Measurements from ENCODE around the gene SAXO1.
"Not testable (repeated sequence)": the region's sequence is repeated elsewhere in the genome, so short reads cannot be mapped to it uniquely, and the experiment has no call there.

The SAXO1 gene

DNA sequence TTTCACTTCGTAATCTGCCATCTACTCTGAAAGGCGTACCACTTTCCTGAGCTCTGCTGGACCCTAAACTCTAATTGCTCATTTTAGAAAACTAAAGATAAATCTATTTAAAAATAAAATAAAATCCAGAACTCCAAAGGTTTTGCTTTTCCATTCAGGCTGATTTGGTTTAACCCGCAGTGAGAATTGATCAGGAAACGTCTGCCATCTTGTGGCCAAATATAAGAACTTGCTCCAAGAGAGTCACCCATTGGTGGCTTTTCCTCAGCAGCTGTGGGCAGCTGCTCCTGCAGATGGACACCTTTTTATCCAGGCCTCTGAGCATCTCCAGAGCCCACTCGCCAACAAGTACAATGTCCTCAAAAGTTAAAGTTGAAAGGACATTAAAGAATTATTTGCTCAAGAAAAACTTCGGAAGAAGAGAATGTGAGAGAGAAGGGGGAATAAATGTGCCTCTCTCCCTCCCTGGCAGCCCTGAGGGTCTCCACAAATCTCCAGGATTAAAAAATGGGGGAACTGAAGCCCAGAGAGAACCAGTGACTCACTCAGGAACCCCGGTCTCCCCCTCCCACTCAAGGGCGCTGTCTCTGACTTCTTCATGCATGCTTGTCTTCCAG, 4.1 kb downstream of the SAXO1 start:
- H3K9ac ChIP-seq (ENCODE audit: low read length): no peak overlapping the region
- no peaks in the 10 kb centered on the region for H3K27me3 ChIP-seq (ENCODE audit: control insufficient read depth, insufficient read depth, low read length)
- H3K4me3 ChIP-seq (ENCODE audit: low read depth, low read length): no peak overlapping the region
- H3K4me1 ChIP-seq (ENCODE audit: control insufficient read depth, insufficient read depth, low read length): no peaks in the 10 kb centered on the region
- no peaks in the 10 kb centered on the region for H3K36me3 ChIP-seq (ENCODE audit: control insufficient read depth, insufficient read depth, low read length)
- no peak overlapping the region for H3K27ac ChIP-seq (ENCODE audit: low read depth, low read length)
- H3K9me3 ChIP-seq (ENCODE audit: control insufficient read depth, insufficient read depth, low read depth, low read length): no peaks in the 10 kb centered on the region

DNA sequence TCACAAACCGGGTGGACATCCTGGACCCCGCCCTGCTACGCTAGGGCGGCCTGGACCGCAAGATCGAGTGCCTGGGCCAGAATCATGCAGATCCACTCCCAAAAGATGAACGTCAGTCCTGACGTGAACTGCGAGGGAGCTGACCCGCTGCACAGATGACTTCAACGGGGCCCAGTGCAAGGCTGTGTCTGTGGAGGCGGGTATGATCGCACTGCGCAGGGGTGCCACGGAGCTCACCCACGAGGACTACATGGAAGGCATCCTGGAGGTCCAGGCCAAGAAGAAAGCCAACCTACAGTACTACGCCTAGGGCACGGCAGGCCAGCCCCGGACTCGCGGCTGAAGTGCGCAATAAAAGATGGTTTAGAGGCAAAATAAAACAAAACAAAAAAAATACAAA, 5.2 kb downstream of the SAXO1 start:
- Histone ChIP-seq H3K27me3 (ENCODE audit: control insufficient read depth, insufficient read depth, low read length) (no peaks in the 10 kb centered on the region), H3K9ac (ENCODE audit: low read length) (no peak overlapping the region), H3K27ac (ENCODE audit: low read depth, low read length) (no peak overlapping the region), H3K36me3 (ENCODE audit: control insufficient read depth, insufficient read depth, low read length) (no peaks in the 10 kb centered on the region), H3K4me1 (ENCODE audit: control insufficient read depth, insufficient read depth, low read length) (no peaks in the 10 kb centered on the region), H3K4me3 (ENCODE audit: low read depth, low read length) (no peak overlapping the region), H3K9me3 (ENCODE audit: control insufficient read depth, insufficient read depth, low read depth, low read length) (no peaks in the 10 kb centered on the region)

DNA sequence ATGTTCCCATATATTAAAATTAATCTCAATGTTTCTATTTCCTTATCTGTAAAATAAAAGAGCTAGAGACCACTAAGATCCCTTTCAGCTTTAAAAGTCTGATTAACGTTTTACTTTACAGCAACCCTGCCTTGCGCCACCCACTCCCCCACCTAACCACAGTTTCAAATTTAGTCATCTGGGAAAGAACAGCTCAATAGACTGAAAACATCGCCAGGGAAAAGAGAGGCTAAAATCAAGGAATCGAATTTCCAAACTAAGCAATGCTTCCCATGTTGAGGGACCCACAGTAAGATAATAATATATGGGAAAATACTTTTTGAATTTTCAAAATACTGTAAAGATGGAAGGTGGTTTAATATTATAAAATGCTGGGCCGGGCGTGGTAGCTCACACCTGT, 6.6 kb downstream of the SAXO1 start:
- Histone ChIP-seq H3K9ac (ENCODE audit: low read length) (no peak overlapping the region), H3K4me1 (ENCODE audit: control insufficient read depth, insufficient read depth, low read length) (no peaks in the 10 kb centered on the region), H3K27me3 (ENCODE audit: control insufficient read depth, insufficient read depth, low read length) (no peaks in the 10 kb centered on the region), H3K9me3 (ENCODE audit: control insufficient read depth, insufficient read depth, low read depth, low read length) (no peaks in the 10 kb centered on the region), H3K27ac (ENCODE audit: low read depth, low read length) (no peak overlapping the region), H3K36me3 (ENCODE audit: control insufficient read depth, insufficient read depth, low read length) (no peaks in the 10 kb centered on the region), H3K4me3 (ENCODE audit: low read depth, low read length) (no peak overlapping the region)

DNA sequence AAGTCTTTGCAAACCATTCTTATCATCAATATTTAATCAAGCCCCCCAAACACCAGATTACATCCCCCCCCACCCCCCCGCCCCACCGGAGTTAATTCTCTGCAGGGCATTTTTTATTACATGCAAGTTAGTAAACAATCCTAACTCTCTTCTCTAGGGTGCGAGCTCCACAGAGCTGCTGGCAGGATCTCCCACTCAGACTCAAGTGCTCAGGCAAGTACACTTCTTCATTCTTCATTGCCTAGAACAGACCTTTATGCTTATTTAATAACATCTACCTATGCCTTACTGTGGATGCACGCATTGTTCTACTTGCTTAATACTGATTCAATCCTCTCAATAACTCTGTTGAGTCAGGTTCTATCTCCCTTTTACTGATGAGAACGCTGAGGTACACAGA, 9.9 kb downstream of the SAXO1 start:
- Histone ChIP-seq H3K27me3 (ENCODE audit: control insufficient read depth, insufficient read depth, low read length) (no peaks in the 10 kb centered on the region), H3K36me3 (ENCODE audit: control insufficient read depth, insufficient read depth, low read length) (no peaks in the 10 kb centered on the region), H3K4me1 (ENCODE audit: control insufficient read depth, insufficient read depth, low read length) (no peaks in the 10 kb centered on the region), H3K27ac (ENCODE audit: low read depth, low read length) (no peak overlapping the region), H3K9ac (ENCODE audit: low read length) (no peak overlapping the region), H3K9me3 (ENCODE audit: control insufficient read depth, insufficient read depth, low read depth, low read length) (no peaks in the 10 kb centered on the region), H3K4me3 (ENCODE audit: low read depth, low read length) (no peak overlapping the region)

DNA sequence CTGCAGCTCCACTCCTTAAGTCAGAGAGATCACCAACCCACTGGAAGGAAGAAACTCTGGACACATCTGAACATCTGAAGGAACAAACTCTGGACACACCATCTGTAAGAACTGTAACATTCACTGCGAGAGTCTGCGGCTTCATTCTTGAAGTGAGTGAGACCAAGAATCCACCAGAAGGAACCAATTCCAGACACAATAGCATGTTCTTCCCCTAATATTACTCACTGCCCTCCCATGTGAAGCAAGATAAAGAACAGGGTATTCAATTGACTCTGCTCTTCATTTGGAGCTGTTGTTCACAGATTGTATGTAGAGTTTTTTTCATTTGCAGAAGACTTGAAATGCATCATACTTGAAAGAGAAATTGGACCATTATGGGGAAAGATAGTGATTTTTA, 10.8 kb downstream of the SAXO1 start:
- Histone ChIP-seq H3K27ac (ENCODE audit: low read depth, low read length) (no peak overlapping the region), H3K27me3 (ENCODE audit: control insufficient read depth, insufficient read depth, low read length) (no peaks in the 10 kb centered on the region), H3K4me3 (ENCODE audit: low read depth, low read length) (no peak overlapping the region), H3K36me3 (ENCODE audit: control insufficient read depth, insufficient read depth, low read length) (no peaks in the 10 kb centered on the region), H3K9me3 (ENCODE audit: control insufficient read depth, insufficient read depth, low read depth, low read length) (no peaks in the 10 kb centered on the region), H3K9ac (ENCODE audit: low read length) (no peak overlapping the region), H3K4me1 (ENCODE audit: control insufficient read depth, insufficient read depth, low read length) (no peaks in the 10 kb centered on the region)

DNA sequence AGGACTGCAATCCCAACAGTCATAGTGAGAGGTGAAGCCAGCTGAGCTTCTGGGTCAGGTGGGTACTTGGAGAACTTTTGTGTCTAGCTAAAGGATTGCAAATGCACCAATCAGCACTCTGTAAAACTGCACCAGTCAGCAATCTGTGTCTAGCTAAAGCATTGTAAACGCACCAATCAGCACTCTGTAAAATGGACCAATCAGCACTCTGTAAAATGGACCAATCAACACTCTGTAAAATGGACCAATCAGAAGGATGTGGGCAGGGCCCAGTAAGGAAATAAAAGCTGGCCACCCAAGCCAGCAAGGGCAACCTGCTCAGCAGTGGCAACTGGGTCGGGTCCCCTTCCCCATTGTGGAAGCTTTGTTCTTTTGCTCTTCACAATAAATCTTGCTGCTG, 11.4 kb downstream of the SAXO1 start:
- H3K27me3 ChIP-seq (ENCODE audit: control insufficient read depth, insufficient read depth, low read length); H3K4me1 ChIP-seq (ENCODE audit: control insufficient read depth, insufficient read depth, low read length); H3K9me3 ChIP-seq (ENCODE audit: control insufficient read depth, insufficient read depth, low read depth, low read length); H3K27ac ChIP-seq (ENCODE audit: low read depth, low read length); H3K9ac ChIP-seq (ENCODE audit: low read length); H3K4me3 ChIP-seq (ENCODE audit: low read depth, low read length); H3K36me3 ChIP-seq (ENCODE audit: control insufficient read depth, insufficient read depth, low read length): not testable (repeated sequence)

DNA sequence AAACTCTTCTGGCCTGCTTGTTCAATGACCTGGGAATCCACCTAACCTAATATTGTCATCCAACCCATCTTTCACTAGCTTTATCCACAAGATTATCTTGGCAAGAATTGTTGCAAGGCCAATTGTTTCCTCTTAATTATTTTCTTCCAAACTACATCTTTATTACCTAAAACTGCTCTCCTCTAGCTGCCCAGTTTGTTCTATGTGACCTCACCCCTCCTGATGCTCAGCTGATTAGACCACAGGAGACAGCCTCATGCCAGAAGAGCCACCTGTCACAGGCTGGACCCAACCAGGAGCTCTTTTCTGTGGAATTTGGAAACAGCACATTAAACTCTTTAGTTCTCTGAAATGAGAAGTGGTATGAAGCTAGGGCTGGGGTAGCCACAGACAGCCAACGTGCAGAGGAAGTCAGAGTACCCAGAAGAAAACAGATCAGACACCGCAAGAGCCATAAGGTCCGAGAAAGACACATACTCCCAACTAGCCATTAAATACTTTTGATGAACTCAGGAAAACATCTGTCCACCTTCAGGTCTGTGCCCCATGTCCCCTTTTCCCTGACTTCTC, 12.0 kb downstream of the SAXO1 start:
- no peaks in the 10 kb centered on the region for H3K4me1 ChIP-seq (ENCODE audit: control insufficient read depth, insufficient read depth, low read length)
- no peak overlapping the region for H3K9ac ChIP-seq (ENCODE audit: low read length)
- H3K4me3 ChIP-seq (ENCODE audit: low read depth, low read length): no peak overlapping the region
- H3K36me3 ChIP-seq (ENCODE audit: control insufficient read depth, insufficient read depth, low read length): no peaks in the 10 kb centered on the region
- no peaks in the 10 kb centered on the region for H3K9me3 ChIP-seq (ENCODE audit: control insufficient read depth, insufficient read depth, low read depth, low read length)
- H3K27ac ChIP-seq (ENCODE audit: low read depth, low read length): no peak overlapping the region
- no peaks in the 10 kb centered on the region for H3K27me3 ChIP-seq (ENCODE audit: control insufficient read depth, insufficient read depth, low read length)

- H3K4me3 ChIP-seq (ENCODE audit: low read depth, low read length): no peak overlapping the region
- no peaks in the 10 kb centered on the region for H3K36me3 ChIP-seq (ENCODE audit: control insufficient read depth, insufficient read depth, low read length)
- no peak overlapping the region for H3K9ac ChIP-seq (ENCODE audit: low read length)
- H3K4me1 ChIP-seq (ENCODE audit: control insufficient read depth, insufficient read depth, low read length): no peaks in the 10 kb centered on the region
- no peaks in the 10 kb centered on the region for H3K9me3 ChIP-seq (ENCODE audit: control insufficient read depth, insufficient read depth, low read depth, low read length)
- no peaks in the 10 kb centered on the region for H3K27me3 ChIP-seq (ENCODE audit: control insufficient read depth, insufficient read depth, low read length)
- H3K27ac ChIP-seq (ENCODE audit: low read depth, low read length): no peak overlapping the region
Measured at GRCh38 chr9:19018201-19018600, 14.8 kb downstream of the SAXO1 start.

GRCh38 chr9:19009391-19009965, 23.5 kb downstream of the SAXO1 start:
- no peak overlapping the region for H3K9ac ChIP-seq (ENCODE audit: low read length)
- no peaks in the 10 kb centered on the region for H3K4me1 ChIP-seq (ENCODE audit: control insufficient read depth, insufficient read depth, low read length)
- no peak overlapping the region for H3K4me3 ChIP-seq (ENCODE audit: low read depth, low read length)
- H3K27me3 ChIP-seq (ENCODE audit: control insufficient read depth, insufficient read depth, low read length): no peaks in the 10 kb centered on the region
- H3K36me3 ChIP-seq (ENCODE audit: control insufficient read depth, insufficient read depth, low read length): no peaks in the 10 kb centered on the region
- H3K27ac ChIP-seq (ENCODE audit: low read depth, low read length): no peak overlapping the region
- H3K9me3 ChIP-seq (ENCODE audit: control insufficient read depth, insufficient read depth, low read depth, low read length): 0 out of 2 replicates have a peak, but pooled peaks cover under 1% of the 10 kb centered on the region

DNA sequence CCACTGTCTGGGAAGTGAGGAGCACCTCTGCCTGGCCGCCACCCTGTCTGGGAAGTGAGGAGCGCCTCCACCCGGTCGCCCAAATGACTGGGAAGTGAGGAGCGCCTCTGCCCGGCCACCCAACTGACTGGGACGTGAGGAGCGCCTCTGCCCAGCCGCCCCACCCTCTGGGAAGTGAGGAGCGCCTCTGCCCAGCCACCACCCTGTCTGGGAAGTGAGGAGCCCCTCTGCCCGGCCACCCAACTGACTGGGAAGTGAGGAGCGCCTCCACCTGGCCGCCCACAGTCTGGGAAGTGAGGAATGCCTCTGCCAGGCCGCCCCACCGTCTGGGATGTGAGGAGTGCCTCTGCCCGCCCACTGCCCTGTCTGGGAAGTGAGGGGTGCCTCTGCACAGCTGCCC, 32.9 kb downstream of the SAXO1 start:
- no peaks in the 10 kb centered on the region for H3K36me3 ChIP-seq (ENCODE audit: control insufficient read depth, insufficient read depth, low read length)
- no peak overlapping the region for H3K4me3 ChIP-seq (ENCODE audit: low read depth, low read length)
- H3K9me3 ChIP-seq (ENCODE audit: control insufficient read depth, insufficient read depth, low read depth, low read length): peaks cover 18% of the 10 kb centered on the region
- H3K27ac ChIP-seq (ENCODE audit: low read depth, low read length): no peak overlapping the region
- no peak overlapping the region for H3K9ac ChIP-seq (ENCODE audit: low read length)
- no peaks in the 10 kb centered on the region for H3K27me3 ChIP-seq (ENCODE audit: control insufficient read depth, insufficient read depth, low read length)
- H3K4me1 ChIP-seq (ENCODE audit: control insufficient read depth, insufficient read depth, low read length): no peaks in the 10 kb centered on the region

DNA sequence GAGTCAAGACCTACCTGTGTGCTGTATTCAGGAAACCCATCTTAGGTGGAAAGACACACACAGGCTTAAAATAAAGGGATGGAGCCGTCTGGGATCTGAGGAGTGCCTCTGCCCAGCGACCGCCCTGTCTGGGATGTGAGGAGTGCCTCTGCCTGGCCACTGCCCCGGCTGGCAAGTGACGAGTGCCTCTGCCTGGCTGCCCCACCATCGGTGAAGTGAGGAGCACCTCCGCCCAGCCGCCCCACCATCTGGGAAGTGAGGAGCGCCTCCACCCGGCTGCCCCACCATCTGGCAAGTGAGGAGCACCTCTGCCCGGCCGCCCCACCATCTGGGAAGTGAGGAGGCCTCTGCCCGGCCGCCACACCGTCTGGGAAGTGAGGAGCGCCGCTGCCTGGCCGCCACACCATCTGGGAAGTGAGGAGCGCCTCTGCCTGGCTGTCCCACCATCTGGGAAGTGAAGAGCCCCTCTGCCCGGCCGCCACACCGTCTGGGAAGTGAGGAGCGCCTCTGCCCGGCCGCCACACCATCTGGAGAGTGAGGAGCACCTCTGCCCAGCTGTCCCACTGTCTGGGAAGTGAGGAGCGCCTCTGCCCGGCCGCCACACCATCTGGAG, 33.7 kb downstream of the SAXO1 start:
- H3K9me3 ChIP-seq (ENCODE audit: control insufficient read depth, insufficient read depth, low read depth, low read length): peaks cover 16% of the 10 kb centered on the region
- H3K4me1 ChIP-seq (ENCODE audit: control insufficient read depth, insufficient read depth, low read length): no peaks in the 10 kb centered on the region
- no peak overlapping the region for H3K9ac ChIP-seq (ENCODE audit: low read length)

More for the DNA sequence above, 33.7 kb downstream of the SAXO1 start:
- H3K27me3 ChIP-seq (ENCODE audit: control insufficient read depth, insufficient read depth, low read length): no peaks in the 10 kb centered on the region
- no peak overlapping the region for H3K4me3 ChIP-seq (ENCODE audit: low read depth, low read length)
- H3K36me3 ChIP-seq (ENCODE audit: control insufficient read depth, insufficient read depth, low read length): no peaks in the 10 kb centered on the region
- no peak overlapping the region for H3K27ac ChIP-seq (ENCODE audit: low read depth, low read length)

Measured in HUES6 (cell line).